IMR-90 (cell line): Measurements from ENCODE around the gene SLC27A4. TPM values are rescaled to one million over a fixed set of nuclear protein-coding genes. Genes with fewer than 3 reads are reported as not detected.
A peak's percentile ranks its signal among the peaks of the same experiment; 100 is the strongest.

Experiments used
- ATAC-seq: fragments of 200-7000 bp; cut with Tn5 transposase; 2 replicates; pipeline ENCODE4 v1.9.1; 2020; ENCODE audit warnings: low read depth, mild to moderate bottlenecking, moderate library complexity
- BruUV-seq: library from RNA; stranded (reverse); fragments of 400-500 nt; replicated peaks from 2 replicates; lab custom pipeline; 2021; lab: Mats Ljungman, UMichigan
- CTCF ChIA-PET: fragments of 300-600 bp; formaldehyde crosslinking; extraction: SDS; loops from one replicate; lab custom pipeline; 2021; ENCODE audit warnings: antibody characterized with exemption; lab: Yijun Ruan, JAX
- POLR2A ChIA-PET: fragments of 300-600 bp; sonication (Branson Sonifier 250); formaldehyde crosslinking; loops from one replicate; lab custom pipeline; 2022; ENCODE audit warnings: antibody characterized with exemption; ENCODE audit not compliant: unreplicated experiment; lab: Charles Lee
- DNase-seq: peaks from one replicate; pipeline ENCODE4 v3.0.0; 2013
- H2AFZ ChIP-seq: replicated peaks from 2 replicates; pipeline ENCODE3; 2013; ENCODE audit warnings: low read length, mild to moderate bottlenecking; ENCODE audit not compliant: poor library complexity
- H2AK5ac ChIP-seq: 2 replicates; pipeline ENCODE4 v1.6.1; 2013; ENCODE audit warnings: low read depth, low read length, inconsistent platforms
- H2AK9ac ChIP-seq: replicated peaks from 2 replicates; pipeline ENCODE3; 2013; ENCODE audit warnings: mild to moderate bottlenecking, low read depth, low read length, moderate library complexity; ENCODE audit not compliant: poor library complexity
- H2BK120ac ChIP-seq: 2 replicates; pipeline ENCODE4 v1.6.1; 2013; ENCODE audit warnings: low read depth, low read length, inconsistent platforms
- H2BK15ac ChIP-seq: 3 replicates; pipeline ENCODE4 v1.6.1; 2013; ENCODE audit warnings: low read depth, low read length, inconsistent platforms
- H2BK20ac ChIP-seq: 2 replicates; pipeline ENCODE4 v1.6.1; 2013; ENCODE audit warnings: low read depth, mild to moderate bottlenecking, inconsistent platforms, low read length, moderate library complexity
- H2BK5ac ChIP-seq: 2 replicates; pipeline ENCODE4 v1.6.1; 2013; ENCODE audit warnings: mild to moderate bottlenecking, low read depth, low read length, inconsistent platforms; ENCODE audit not compliant: poor library complexity, severe bottlenecking
- H3K14ac ChIP-seq: replicated peaks from 2 replicates; pipeline ENCODE4 v1.6.1; 2013; ENCODE audit warnings: low read depth, low read length, inconsistent platforms
- H3K18ac ChIP-seq: 2 replicates; pipeline ENCODE4 v1.6.1; 2013; ENCODE audit warnings: low read depth, low read length, control low read depth
- H3K23ac ChIP-seq: 2 replicates; pipeline ENCODE4 v1.6.1; 2013; ENCODE audit warnings: low read depth, low read length, inconsistent platforms
- H3K27ac ChIP-seq: 2 replicates; pipeline ENCODE4 v1.5.1; 2013; ENCODE audit warnings: mild to moderate bottlenecking, control low read depth, low read length; ENCODE audit not compliant: insufficient read depth
- H3K27me3 ChIP-seq: 2 replicates; pipeline ENCODE4 v1.6.1; 2013; ENCODE audit warnings: low read length; ENCODE audit not compliant: control insufficient read depth, insufficient read depth
- H3K36me3 ChIP-seq: 2 replicates; pipeline ENCODE4 v1.6.1; 2013; ENCODE audit warnings: low read length, mixed read lengths; ENCODE audit not compliant: control insufficient read depth, insufficient read depth
- H3K4ac ChIP-seq: 2 replicates; pipeline ENCODE4 v1.6.1; 2013; ENCODE audit warnings: low read depth, low read length, inconsistent platforms
- H3K4me1 ChIP-seq: 2 replicates; pipeline ENCODE4 v1.6.1; 2013; ENCODE audit warnings: low read length, mixed read lengths; ENCODE audit not compliant: control insufficient read depth, insufficient read depth
- H3K4me2 ChIP-seq: 2 replicates; pipeline ENCODE4 v1.6.1; 2013; ENCODE audit warnings: low read depth, mild to moderate bottlenecking, control low read depth, low read length, moderate library complexity
- H3K4me3 ChIP-seq: 2 replicates; pipeline ENCODE4 v1.5.1; 2013; ENCODE audit warnings: low read depth, mild to moderate bottlenecking, control low read depth, low read length, moderate library complexity; ENCODE audit not compliant: insufficient read depth
- H3K56ac ChIP-seq: 2 replicates; pipeline ENCODE4 v1.6.1; 2013; ENCODE audit warnings: low read length, inconsistent platforms; ENCODE audit not compliant: insufficient read depth; ENCODE audit errors: extremely low read depth
- H3K79me1 ChIP-seq, 2 experiments: 2 replicates each; pipeline ENCODE4 v1.6.1; 2013; ENCODE audit warnings: low read length in 2 of 2, inconsistent platforms in 1 of 2, low read depth in 1 of 2
- H3K9ac ChIP-seq: 2 replicates; pipeline ENCODE4 v1.6.1; 2013; ENCODE audit warnings: low read depth, low read length, control low read depth
- H3K9me1 ChIP-seq: 2 replicates; pipeline ENCODE4 v1.6.1; 2013; ENCODE audit warnings: low read length, inconsistent platforms; ENCODE audit not compliant: insufficient read depth
- H3K9me3 ChIP-seq: 2 replicates; pipeline ENCODE4 v1.6.1; 2013; ENCODE audit warnings: low read length; ENCODE audit not compliant: control insufficient read depth, insufficient read depth
- H4K20me1 ChIP-seq: 2 replicates; pipeline ENCODE4 v1.6.1; 2013; ENCODE audit warnings: low read length, inconsistent platforms; ENCODE audit not compliant: insufficient read depth
- H4K5ac ChIP-seq: 2 replicates; pipeline ENCODE4 v1.6.1; 2013; ENCODE audit warnings: mild to moderate bottlenecking, low read depth, low read length, control low read depth
- H4K8ac ChIP-seq, 2 experiments: 2 replicates each; pipeline ENCODE4 v1.6.1; 2013; ENCODE audit warnings: low read depth in 2 of 2, low read length in 2 of 2, control low read depth in 1 of 2, inconsistent platforms in 1 of 2
- H4K91ac ChIP-seq: 2 replicates; pipeline ENCODE4 v1.6.1; 2013; ENCODE audit warnings: low read depth, low read length, inconsistent platforms; ENCODE audit not compliant: insufficient read depth
- RCOR1 ChIP-seq: IDR thresholded peaks from 2 replicates; pipeline ENCODE4 v1.6.1; 2012; ENCODE audit warnings: mild to moderate bottlenecking, low read length, improper control_type of control experiment; ENCODE audit not compliant: insufficient replicate concordance
- SMC3 ChIP-seq: fragments of 150-350 bp; IDR thresholded peaks from 2 replicates; pipeline ENCODE4 v1.6.1; 2016; ENCODE audit warnings: low read depth, mild to moderate bottlenecking, antibody characterized with exemption, low read length, moderate library complexity
- USF2 ChIP-seq: fragments of 150-350 bp; IDR thresholded peaks from 2 replicates; pipeline ENCODE4 v1.6.1; 2017; ENCODE audit warnings: mild to moderate bottlenecking, antibody characterized with exemption, low read length, low read depth
- WGBS, 2 experiments: methylation state at CpG; one replicate each; pipeline versions ENCODE4 v1.1.5 to v1.1.7; 2013; ENCODE audit warnings: missing lambda C conversion rate in 2 of 2; ENCODE audit not compliant: insufficient read length in 1 of 2; ENCODE audit errors: extremely low coverage in 2 of 2; 5-methylcytosine and 5-hydroxymethylcytosine counted together
- dilution Hi-C: fragments of 300-500 bp; cut with HindIII; formaldehyde crosslinking; loops from one replicate; pipeline ENCODE4 v1.14.3; 2018; ENCODE audit warnings: low sequenced_read_pairs; ENCODE audit not compliant: unreplicated experiment
- in situ Hi-C: fragments of 300-500 bp; cut with MboI; formaldehyde crosslinking; loops from 3 replicates; pipeline ENCODE4 v1.14.3; 2019; ENCODE audit warnings: low sequenced_read_pairs, inconsistent platforms, mixed read lengths
- intact Hi-C: fragments of 100-400 bp; cut with micrococcal nuclease; formaldehyde crosslinking; loops from 2 replicates; pipeline ENCODE4 v1.10.0; 2022
- polyA plus RNA-seq, 3 experiments: library from polyadenylated mRNA; depleted of rRNA; stranded (reverse); fragments of >200 nt; gene quantifications; 2 replicates each; pipeline ENCODE4 v1.2.3, GENCODE V29; 2012; ENCODE audit warnings: low replicate concordance in 1 of 3
- total RNA-seq: library from RNA; depleted of rRNA; stranded (reverse); fragments of >200 nt; gene quantifications from 2 replicates; pipeline ENCODE4 v1.2.3, GENCODE V29; 2012

SLC27A4 gene
- total and polyA plus RNA-seq, 2 of the 4 experiments (the other 2 are of a cell fraction): 9.7 to 13.7 TPM

DNA sequence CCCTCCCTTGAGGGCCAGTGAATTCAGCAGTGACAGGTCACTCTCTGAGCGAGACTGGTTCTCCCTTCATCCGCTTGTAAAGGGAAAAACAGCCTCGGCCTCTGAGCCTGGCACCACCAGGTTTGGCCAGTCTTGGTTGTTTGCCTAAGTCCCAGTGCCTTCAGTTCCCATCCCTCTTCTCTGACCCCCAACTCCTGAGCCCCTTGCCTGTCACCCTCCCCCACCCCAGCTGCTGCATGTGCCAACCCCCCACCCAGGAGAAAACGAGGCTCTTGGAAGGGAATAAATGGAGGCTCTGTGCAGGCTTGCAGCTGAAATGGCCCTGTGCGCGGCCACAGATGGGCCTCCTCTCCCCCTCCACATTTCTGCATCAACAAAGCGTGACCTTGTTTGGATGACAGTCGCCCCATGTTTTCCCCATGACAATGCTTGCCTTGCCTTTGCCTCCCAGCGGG is 33.9 kb downstream of the SLC27A4 start:
- no peaks in the 10 kb centered on the region for H3K27me3 ChIP-seq
- H3K9ac ChIP-seq: no peak overlapping the region
- no peak for DNase-seq
- no peak overlapping the region for H2AFZ ChIP-seq
- no peak overlapping the region for H3K18ac ChIP-seq
- CTCF ChIA-PET: no interaction called here
- intact Hi-C loops (no loop called here), in situ Hi-C loops (no loop called here), dilution Hi-C loops (no loop called here)
- no peak overlapping the region for H2BK20ac ChIP-seq
- H2BK5ac ChIP-seq: no peak overlapping the region
- no peak overlapping the region for H4K5ac ChIP-seq
- H3K9me3 ChIP-seq: no peaks in the 10 kb centered on the region
- POLR2A ChIA-PET: no interaction called here
- 0 out of 2 replicates have a peak, but pooled peaks cover 4% of the 10 kb centered on the region for H4K20me1 ChIP-seq
- H2AK9ac ChIP-seq: peak overlapping the region; percentile 62
- H3K14ac ChIP-seq: no peak overlapping the region
- H3K4me3 ChIP-seq: no peak overlapping the region
- H2BK15ac ChIP-seq: no peak overlapping the region
- no CpG with 5 or more reads among the region's 9 CpGs for WGBS, 2 experiments
- H3K56ac ChIP-seq: no peak overlapping the region
- H3K9me1 ChIP-seq: peaks cover 12% of the 10 kb centered on the region
- H4K8ac ChIP-seq: no peak overlapping the region
- peaks cover 9% of the 10 kb centered on the region for H3K36me3 ChIP-seq
- H3K4ac ChIP-seq: no peak overlapping the region
- BruUV-seq: no TSS peak
- no peak for ATAC-seq
- H3K79me1 ChIP-seq: peaks cover 36 to 81% of the 10 kb centered on the region in 2 experiments
- TF ChIP-seq RCOR1 (no peak), SMC3 (no peak), USF2 (no peak)
- peaks cover 14% of the 10 kb centered on the region for H3K4me1 ChIP-seq
- H4K91ac ChIP-seq: no peak overlapping the region
- H2AK5ac ChIP-seq: no peak overlapping the region
- H3K27ac ChIP-seq: no peak overlapping the region
- no peak overlapping the region for H3K4me2 ChIP-seq
- H3K23ac ChIP-seq: no peak overlapping the region
- H2BK120ac ChIP-seq: no peak overlapping the region
